PC-9 (cell line): Measurements from ENCODE around the gene SASH1. TPM values are rescaled to one million over a fixed set of nuclear protein-coding genes. Genes with fewer than 3 reads are reported as not detected.

Source experiments
- BruUV-seq: library from RNA; stranded (reverse); fragments of 400-500 nt; replicated peaks from 2 replicates; lab custom pipeline; 2021; lab: Mats Ljungman, UMichigan
- CTCF ChIA-PET: fragments of 300-600 bp; sonication (Branson Sonifier 250); formaldehyde crosslinking; loops from one replicate; lab custom pipeline; 2022; ENCODE audit warnings: antibody characterized with exemption; lab: Charles Lee
- POLR2A ChIA-PET: fragments of 300-600 bp; sonication (Branson Sonifier 250); formaldehyde crosslinking; loops from one replicate; lab custom pipeline; 2022; ENCODE audit warnings: antibody characterized with exemption; ENCODE audit not compliant: unreplicated experiment; lab: Charles Lee
- DNase-seq, 2 experiments: peaks; one replicate each; pipeline versions ENCODE4 v3.0.0 to v3.0.0-alpha.2; 2015 to 2022; ENCODE audit warnings: mixed read lengths in 1 of 2
- H2AFZ ChIP-seq: fragments of 200-600 bp; sonication (generic); 2 replicates; pipeline ENCODE4 v1.8.1; 2017; ENCODE audit warnings: antibody characterized with exemption
- H3F3A ChIP-seq: fragments of 200-600 bp; sonication (generic); 2 replicates; pipeline ENCODE4 v1.8.1; 2017; ENCODE audit warnings: antibody characterized with exemption, mild to moderate bottlenecking, low read depth; ENCODE audit not compliant: insufficient read depth
- H3K27ac ChIP-seq: fragments of 200-600 bp; sonication (generic); 2 replicates; pipeline ENCODE4 v1.6.1; 2016; ENCODE audit warnings: mixed run types
- H3K27me3 ChIP-seq: fragments of 200-600 bp; sonication (generic); 2 replicates; pipeline ENCODE4 v1.6.1; 2016; ENCODE audit warnings: low read depth, mixed run types; ENCODE audit not compliant: insufficient read depth
- H3K36me3 ChIP-seq: fragments of 200-600 bp; sonication (generic); 2 replicates; pipeline ENCODE4 v1.6.1; 2016; ENCODE audit warnings: low read depth, mixed run types
- H3K4me1 ChIP-seq: fragments of 200-600 bp; sonication (generic); replicated peaks from 2 replicates; pipeline ENCODE4 v1.6.1; 2016; ENCODE audit warnings: mixed run types; ENCODE audit not compliant: insufficient read depth
- H3K4me2 ChIP-seq: fragments of 200-600 bp; sonication (generic); 2 replicates; pipeline ENCODE4 v1.6.1; 2017; ENCODE audit warnings: mixed run types
- H3K4me3 ChIP-seq: fragments of 200-600 bp; sonication (generic); 2 replicates; pipeline ENCODE4 v1.6.1; 2016; ENCODE audit warnings: mixed run types
- H3K79me2 ChIP-seq: fragments of 200-600 bp; sonication (generic); 2 replicates; pipeline ENCODE4 v1.6.1; 2017; ENCODE audit warnings: low read depth, mixed run types
- H3K9me2 ChIP-seq: fragments of 200-600 bp; sonication (generic); 2 replicates; pipeline ENCODE4 v1.8.1; 2017; ENCODE audit warnings: mild to moderate bottlenecking; ENCODE audit not compliant: insufficient read depth
- H3K9me3 ChIP-seq: fragments of 200-600 bp; sonication (generic); 2 replicates; pipeline ENCODE4 v1.8.1; 2016; ENCODE audit warnings: low read depth; ENCODE audit not compliant: insufficient read depth
- H4K20me1 ChIP-seq: fragments of 200-600 bp; sonication (generic); 2 replicates; pipeline ENCODE4 v1.8.1; 2017; ENCODE audit not compliant: insufficient read depth
- EZH2 ChIP-seq: fragments of 200-600 bp; sonication (generic); IDR thresholded peaks from 2 replicates; pipeline ENCODE4 v1.8.0; 2017; ENCODE audit warnings: antibody characterized with exemption, low read depth
- intact Hi-C: fragments of 100-400 bp; cut with micrococcal nuclease; formaldehyde crosslinking; loops from one replicate; pipeline ENCODE4 v1.10.0; 2022; ENCODE audit not compliant: unreplicated experiment
- total RNA-seq: library from RNA; stranded (reverse); gene quantifications from 2 replicates; pipeline ENCODE4 v1.2.3, GENCODE V29; 2021
- TF ChIP-seq, protein P1 (sequence below): fragments of 200-600 bp; sonication (generic); conservative IDR thresholded peaks from 2 replicates; pipeline ENCODE4 v1.6.1; 2017; ENCODE audit warnings: mixed run types, antibody characterized with exemption, mild to moderate bottlenecking, moderate library complexity

The SASH1 gene
- total RNA-seq, 1 experiment from 2014 or later = 32.9 TPM

DNA sequence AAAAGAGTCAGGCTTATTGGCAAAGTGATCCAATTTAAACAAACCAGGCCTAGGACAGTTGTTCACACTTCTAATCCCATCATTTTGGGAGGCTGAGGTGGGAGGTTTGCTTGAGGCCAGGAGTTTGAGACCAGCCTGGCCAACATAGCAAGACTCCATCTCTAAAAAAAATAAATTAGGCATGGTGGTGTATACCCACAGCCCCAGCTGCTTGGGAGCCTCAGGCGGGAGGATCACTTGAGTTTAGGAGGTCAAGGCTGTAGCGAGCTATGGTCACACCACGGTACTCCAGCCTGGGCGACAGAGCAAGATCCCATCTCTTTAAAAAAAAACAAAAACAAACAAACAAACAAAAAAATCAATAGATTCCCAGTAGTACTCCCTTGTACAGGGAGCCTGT is 86.8 kb downstream of the SASH1 start:
- H4K20me1 ChIP-seq = no peaks in the 10 kb centered on the region
- POLR2A ChIA-PET = interaction anchor here (0.5 kb wide), 1 partner anchor 1739 kb away, joined by 26 read pairs; no protein-coding TSS in a partner anchor
- BruUV-seq = no TSS peak

DNA sequence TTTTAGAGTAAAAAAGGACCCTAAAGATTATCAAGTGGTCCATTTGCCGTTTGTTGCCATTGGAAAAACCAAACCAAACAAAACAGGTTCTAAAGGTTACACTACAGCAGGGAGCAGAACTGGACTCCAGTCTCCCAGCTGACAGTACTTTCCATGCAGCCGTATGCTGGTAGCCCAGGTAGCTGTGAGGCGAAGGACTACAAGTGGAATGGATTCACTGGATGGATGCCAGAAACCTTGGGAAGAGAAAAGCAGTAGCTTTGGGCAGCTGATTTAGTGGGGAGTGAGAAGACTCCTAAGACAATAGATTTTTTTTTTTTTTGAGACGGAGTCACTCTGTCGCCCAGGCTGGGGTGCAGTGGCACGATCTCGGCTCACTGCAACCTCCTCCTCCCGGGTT is 88.3 kb downstream of the SASH1 start:
- H3K4me2 ChIP-seq = no peak overlapping the region
- BruUV-seq = no TSS peak
- no peaks in the 10 kb centered on the region for H3K9me3 ChIP-seq
- no peaks in the 10 kb centered on the region for H3K9me2 ChIP-seq
- POLR2A ChIA-PET = no interaction called here
- no peak overlapping the region for H2AFZ ChIP-seq
- H3K79me2 ChIP-seq = no peaks in the 10 kb centered on the region
- no peaks in the 10 kb centered on the region; the same call in 1 of the 2 replicates for H3F3A ChIP-seq
- H3K36me3 ChIP-seq = no peaks in the 10 kb centered on the region
- H4K20me1 ChIP-seq = no peaks in the 10 kb centered on the region
- TF ChIP-seq, protein P1, sequence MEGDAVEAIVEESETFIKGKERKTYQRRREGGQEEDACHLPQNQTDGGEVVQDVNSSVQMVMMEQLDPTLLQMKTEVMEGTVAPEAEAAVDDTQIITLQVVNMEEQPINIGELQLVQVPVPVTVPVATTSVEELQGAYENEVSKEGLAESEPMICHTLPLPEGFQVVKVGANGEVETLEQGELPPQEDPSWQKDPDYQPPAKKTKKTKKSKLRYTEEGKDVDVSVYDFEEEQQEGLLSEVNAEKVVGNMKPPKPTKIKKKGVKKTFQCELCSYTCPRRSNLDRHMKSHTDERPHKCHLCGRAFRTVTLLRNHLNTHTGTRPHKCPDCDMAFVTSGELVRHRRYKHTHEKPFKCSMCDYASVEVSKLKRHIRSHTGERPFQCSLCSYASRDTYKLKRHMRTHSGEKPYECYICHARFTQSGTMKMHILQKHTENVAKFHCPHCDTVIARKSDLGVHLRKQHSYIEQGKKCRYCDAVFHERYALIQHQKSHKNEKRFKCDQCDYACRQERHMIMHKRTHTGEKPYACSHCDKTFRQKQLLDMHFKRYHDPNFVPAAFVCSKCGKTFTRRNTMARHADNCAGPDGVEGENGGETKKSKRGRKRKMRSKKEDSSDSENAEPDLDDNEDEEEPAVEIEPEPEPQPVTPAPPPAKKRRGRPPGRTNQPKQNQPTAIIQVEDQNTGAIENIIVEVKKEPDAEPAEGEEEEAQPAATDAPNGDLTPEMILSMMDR = no peak
- no peak for TF ChIP-seq EZH2
- no peaks in the 10 kb centered on the region for H3K27me3 ChIP-seq
- DNase-seq = no peak
- no peak overlapping the region for H3K27ac ChIP-seq
- H3K4me3 ChIP-seq = no peak overlapping the region
- intact Hi-C loops = no loop called here
- CTCF ChIA-PET = no interaction called here
- 0 out of 2 replicates have a peak, but pooled peaks cover 9% of the 10 kb centered on the region for H3K4me1 ChIP-seq

More for the DNA sequence above, 86.8 kb downstream of the SASH1 start:
- no peaks in the 10 kb centered on the region for H3K9me3 ChIP-seq
- H3K27ac ChIP-seq = no peak overlapping the region
- no peak overlapping the region for H3K4me3 ChIP-seq
- DNase-seq = no peak
- H3K4me1 ChIP-seq = no peaks in the 10 kb centered on the region
- no peaks in the 10 kb centered on the region for H3K79me2 ChIP-seq
- intact Hi-C loops = no loop called here
- no peak overlapping the region for H3K4me2 ChIP-seq
- CTCF ChIA-PET = no interaction called here
- H3K9me2 ChIP-seq = no peaks in the 10 kb centered on the region
- H3K27me3 ChIP-seq = no peaks in the 10 kb centered on the region
- TF ChIP-seq EZH2 = no peak
- no peak overlapping the region for H2AFZ ChIP-seq
- H3K36me3 ChIP-seq = no peaks in the 10 kb centered on the region
- H3F3A ChIP-seq = no peaks in the 10 kb centered on the region; the same call in 1 of the 2 replicates

DNA sequence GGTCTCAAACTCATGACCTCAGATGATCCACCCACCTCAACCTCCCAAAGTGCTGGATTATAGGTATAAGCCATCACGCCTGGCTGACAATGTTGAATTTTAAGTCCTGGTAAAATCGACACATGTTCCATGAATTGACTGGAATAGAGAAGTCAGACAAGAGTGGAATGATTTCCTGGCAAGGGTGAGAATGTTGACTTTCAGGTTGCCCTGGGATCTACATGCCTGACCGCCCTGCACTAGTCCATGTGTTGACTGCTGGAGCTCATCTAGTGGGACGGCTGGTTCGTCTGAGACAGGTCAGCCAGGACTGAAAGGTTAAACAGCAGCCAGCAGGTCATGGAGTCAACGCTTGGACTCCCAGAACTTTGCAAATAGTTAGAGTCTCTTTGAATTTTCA is 88.8 kb downstream of the SASH1 start:
- Histone ChIP-seq H4K20me1 (no peaks in the 10 kb centered on the region), H3K9me3 (no peaks in the 10 kb centered on the region), H3F3A (no peaks in the 10 kb centered on the region; the same call in 1 of the 2 replicates), H3K27me3 (no peaks in the 10 kb centered on the region), H3K9me2 (no peaks in the 10 kb centered on the region), H3K4me1 (0 out of 2 replicates have a peak, but pooled peaks cover 9% of the 10 kb centered on the region), H3K36me3 (no peaks in the 10 kb centered on the region), H3K27ac (no peak overlapping the region), H3K4me2 (no peak overlapping the region), H3K4me3 (no peak overlapping the region), H2AFZ (no peak overlapping the region), H3K79me2 (no peaks in the 10 kb centered on the region)
- DNase-seq = no peak
- ChIA-PET POLR2A (no interaction called here), CTCF (no interaction called here)
- TF ChIP-seq, protein P1 = no peak
- TF ChIP-seq EZH2 = no peak
- intact Hi-C loops = no loop called here
- no TSS peak for BruUV-seq

DNA sequence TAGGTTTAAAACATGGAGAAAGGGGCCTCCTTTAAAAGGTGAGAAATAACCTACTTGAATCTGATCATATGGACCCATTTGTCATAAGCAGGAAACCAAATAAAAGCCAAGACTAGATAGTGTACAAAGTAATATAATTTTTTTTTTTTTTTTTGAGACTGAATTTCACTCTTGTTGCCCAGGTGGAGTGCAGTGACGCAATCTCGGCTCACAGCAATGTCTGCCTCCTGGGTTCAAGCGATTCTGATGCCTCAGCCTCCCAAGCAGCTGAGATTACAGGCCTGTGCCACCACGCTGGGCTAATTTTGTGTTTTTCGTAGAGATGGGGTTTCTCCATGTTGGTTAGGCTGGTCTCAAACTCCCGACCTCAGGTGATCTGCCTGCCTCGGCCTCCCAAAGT is 89.2 kb downstream of the SASH1 start:
- intact Hi-C loops = no loop called here
- no TSS peak for BruUV-seq
- Histone ChIP-seq H3K9me2 (no peaks in the 10 kb centered on the region), H3K4me1 (0 out of 2 replicates have a peak, but pooled peaks cover 9% of the 10 kb centered on the region), H3K36me3 (no peaks in the 10 kb centered on the region), H3K27me3 (no peaks in the 10 kb centered on the region), H3K4me2 (no peak overlapping the region), H4K20me1 (no peaks in the 10 kb centered on the region), H3K79me2 (no peaks in the 10 kb centered on the region), H3K4me3 (no peak overlapping the region), H3K27ac (no peak overlapping the region), H3K9me3 (no peaks in the 10 kb centered on the region), H3F3A (peaks cover 3% of the 10 kb centered on the region; the same call in 1 of the 2 replicates), H2AFZ (no peak overlapping the region)
- TF ChIP-seq, protein P1 = no peak
- no peak for TF ChIP-seq EZH2
- CTCF ChIA-PET = no interaction called here
- POLR2A ChIA-PET = no interaction called here
- no peak for DNase-seq
